Pons (tissue), 1 donor: Measurements from ENCODE around the gene ADRB1.
A peak's percentile ranks its signal among the peaks of the same experiment; 100 is the strongest.

Experiments used
- DNase-seq: peaks from one replicate; pipeline ENCODE4 v3.0.0-alpha.2; 2016; ENCODE audit warnings: low spot score

Gene ADRB1

GRCh38 chr10:114026189-114027040, 17.3 kb upstream of the ADRB1 start:
- no peak for DNase-seq

GRCh38 chr10:114027041-114027394, 16.6 kb upstream of the ADRB1 start:
- no peak for DNase-seq

- DNase-seq = no peak
Observed at GRCh38 chr10:114027951-114028350, 15.7 kb upstream of the ADRB1 start.

- DNase-seq = no peak
Observed at GRCh38 chr10:114028425-114028824, 15.2 kb upstream of the ADRB1 start.

GRCh38 chr10:114029655-114030054, 14.0 kb upstream of the ADRB1 start:
- no peak for DNase-seq

- DNase-seq = no peak
Observed at GRCh38 chr10:114030140-114030539, 13.5 kb upstream of the ADRB1 start.

- no peak for DNase-seq
Observed at GRCh38 chr10:114031073-114031972, 12.3 kb upstream of the ADRB1 start.

GRCh38 chr10:114033566-114033965, 10.1 kb upstream of the ADRB1 start:
- no peak for DNase-seq

- DNase-seq = no peak
Observed at GRCh38 chr10:114034923-114035645, 8.6 kb upstream of the ADRB1 start.

GRCh38 chr10:114035791-114036190, 7.9 kb upstream of the ADRB1 start:
- no peak for DNase-seq

GRCh38 chr10:114038819-114039218, 4.8 kb upstream of the ADRB1 start:
- no peak for DNase-seq

GRCh38 chr10:114041166-114041565, 2.5 kb upstream of the ADRB1 start:
- no peak for DNase-seq

- DNase-seq = peak; percentile 53
Observed at GRCh38 chr10:114042895-114043531, 653 bp upstream of the ADRB1 start.

- no peak for DNase-seq
Observed at GRCh38 chr10:114044247-114045135, 825 bp downstream of the ADRB1 start.

GRCh38 chr10:114045136-114046086, 1.7 kb downstream of the ADRB1 start:
- DNase-seq = no peak

- DNase-seq = no peak
Observed at GRCh38 chr10:114046087-114046458, 2.4 kb downstream of the ADRB1 start.

- no peak for DNase-seq
Observed at GRCh38 chr10:114048472-114048871, 4.8 kb downstream of the ADRB1 start.

GRCh38 chr10:114051714-114052113, 8.0 kb downstream of the ADRB1 start:
- no peak for DNase-seq

GRCh38 chr10:114052255-114052654, 8.6 kb downstream of the ADRB1 start:
- no peak for DNase-seq

- no peak for DNase-seq
Observed at GRCh38 chr10:114053946-114054345, 10.3 kb downstream of the ADRB1 start.
